H9 (cell line): ENCODE results near the gene MAPT. TPM values are rescaled to one million over a fixed set of nuclear protein-coding genes. Genes with fewer than 3 reads are reported as not detected.

Source experiments
- DNase-seq: peaks from one replicate; pipeline ENCODE4 v3.0.0-alpha.2; 2017
- H2AFZ ChIP-seq: one replicate; pipeline ENCODE4 v1.6.1; 2013; ENCODE audit warnings: mild to moderate bottlenecking, low read length, control low read depth, moderate library complexity
- H2AK5ac ChIP-seq: 2 replicates; pipeline ENCODE4 v1.6.1; 2013; ENCODE audit warnings: low read length, control low read depth, mixed read lengths; ENCODE audit not compliant: insufficient read length
- H2BK120ac ChIP-seq: one replicate; pipeline ENCODE4 v1.6.1; 2013; ENCODE audit warnings: low read depth, mild to moderate bottlenecking, low read length, control low read depth, inconsistent platforms; ENCODE audit not compliant: poor library complexity, severe bottlenecking
- H2BK12ac ChIP-seq: 2 replicates; pipeline ENCODE4 v1.6.1; 2013; ENCODE audit warnings: low read length, control low read depth, mixed read lengths, low read depth; ENCODE audit not compliant: insufficient read length
- H2BK15ac ChIP-seq: 2 replicates; pipeline ENCODE4 v1.6.1; 2013; ENCODE audit warnings: low read depth, low read length, control low read depth
- H2BK20ac ChIP-seq: one replicate; pipeline ENCODE4 v1.6.1; 2013; ENCODE audit warnings: low read depth, mild to moderate bottlenecking, low read length, control low read depth, inconsistent platforms; ENCODE audit not compliant: poor library complexity, severe bottlenecking
- H2BK5ac ChIP-seq: 2 replicates; pipeline ENCODE4 v1.6.1; 2013; ENCODE audit warnings: low read length, control low read depth, mixed read lengths; ENCODE audit not compliant: insufficient read length
- H3K14ac ChIP-seq: 2 replicates; pipeline ENCODE4 v1.6.1; 2013; ENCODE audit warnings: low read length, control low read depth; ENCODE audit not compliant: insufficient read depth
- H3K18ac ChIP-seq: 2 replicates; pipeline ENCODE4 v1.6.1; 2013; ENCODE audit warnings: low read depth, mild to moderate bottlenecking, mixed read lengths, low read length, control low read depth; ENCODE audit not compliant: insufficient read length
- H3K23ac ChIP-seq: 2 replicates; pipeline ENCODE4 v1.6.1; 2013; ENCODE audit warnings: low read length, control low read depth, mixed read lengths, low read depth; ENCODE audit not compliant: insufficient read length
- H3K23me2 ChIP-seq: 2 replicates; pipeline ENCODE4 v1.6.1; 2013; ENCODE audit warnings: low read depth, mild to moderate bottlenecking, mixed read lengths, low read length, control low read depth; ENCODE audit not compliant: insufficient read length, poor library complexity, severe bottlenecking
- H3K27ac ChIP-seq: 2 replicates; pipeline ENCODE4 v1.5.1; 2013; ENCODE audit warnings: low read length, control low read depth, mixed read lengths, low read depth; ENCODE audit not compliant: insufficient read length
- H3K27me3 ChIP-seq: 2 replicates; pipeline ENCODE4 v1.6.1; 2013; ENCODE audit warnings: low read length, control low read depth, inconsistent platforms; ENCODE audit not compliant: insufficient read depth
- H3K4ac ChIP-seq: 2 replicates; pipeline ENCODE4 v1.6.1; 2013; ENCODE audit warnings: low read depth, mild to moderate bottlenecking, control low read depth, inconsistent platforms, low read length, moderate library complexity
- H3K4me1 ChIP-seq: 2 replicates; pipeline ENCODE4 v1.6.1; 2013; ENCODE audit warnings: low read length, control low read depth, inconsistent platforms; ENCODE audit not compliant: insufficient read depth
- H3K4me2 ChIP-seq: 2 replicates; pipeline ENCODE4 v1.6.1; 2013; ENCODE audit warnings: low read length, control low read depth, mixed read lengths; ENCODE audit not compliant: insufficient read length, insufficient read depth
- H3K56ac ChIP-seq: 2 replicates; pipeline ENCODE4 v1.6.1; 2013; ENCODE audit warnings: low read depth, mild to moderate bottlenecking, mixed read lengths, low read length, control low read depth; ENCODE audit not compliant: insufficient read length
- H3K79me1 ChIP-seq: 2 replicates; pipeline ENCODE4 v1.6.1; 2013; ENCODE audit warnings: low read depth, mild to moderate bottlenecking, moderate library complexity, low read length, control low read depth, inconsistent platforms; ENCODE audit not compliant: insufficient read depth, poor library complexity, severe bottlenecking
- H3K79me2 ChIP-seq: 2 replicates; pipeline ENCODE4 v1.6.1; 2013; ENCODE audit warnings: low read length, control low read depth, inconsistent platforms; ENCODE audit not compliant: insufficient read depth
- H3K9ac ChIP-seq: 2 replicates; pipeline ENCODE4 v1.6.1; 2013; ENCODE audit warnings: low read length, control low read depth, mixed read lengths; ENCODE audit not compliant: insufficient read length; ENCODE audit errors: extremely low read depth
- H3K9me3 ChIP-seq: one replicate; pipeline ENCODE4 v1.6.1; 2013; ENCODE audit warnings: low read depth, low read length, inconsistent platforms; ENCODE audit not compliant: control insufficient read depth
- H3T11ph ChIP-seq: one replicate; pipeline ENCODE4 v1.6.1; 2013; ENCODE audit warnings: mild to moderate bottlenecking, low read length, control low read depth, inconsistent platforms
- H4K20me1 ChIP-seq: one replicate; pipeline ENCODE4 v1.6.1; 2013; ENCODE audit not compliant: control insufficient read depth, insufficient read length, insufficient read depth
- H4K5ac ChIP-seq: 2 replicates; pipeline ENCODE4 v1.6.1; 2013; ENCODE audit warnings: low read depth, mild to moderate bottlenecking, mixed read lengths, low read length, control low read depth; ENCODE audit not compliant: insufficient read length
- H4K8ac ChIP-seq: replicated peaks from 2 replicates; pipeline ENCODE4 v1.6.1; 2013; ENCODE audit warnings: low read length, control low read depth, mixed read lengths, low read depth; ENCODE audit not compliant: insufficient read length
- H4K91ac ChIP-seq: 2 replicates; pipeline ENCODE4 v1.6.1; 2013; ENCODE audit warnings: low read depth, mild to moderate bottlenecking, moderate library complexity, mixed read lengths, low read length, control low read depth; ENCODE audit not compliant: insufficient read length
- H3K27ac Mint-ChIP-seq, 3 experiments: 2 replicates in 2 of 3; 3 replicates in 1 of 3; pipeline ENCODE4 v1.8.0; 2020 to 2021; ENCODE audit warnings: mixed read lengths in 3 of 3, mild to moderate bottlenecking in 1 of 3, moderate library complexity in 1 of 3
- H3K27me3 Mint-ChIP-seq: 2 replicates; pipeline ENCODE4 v1.8.0; 2021; ENCODE audit warnings: low read depth, mild to moderate bottlenecking, moderate library complexity, mixed read lengths
- H3K36me3 Mint-ChIP-seq, 3 experiments: 2 replicates in 2 of 3; 3 replicates in 1 of 3; pipeline ENCODE4 v1.8.0; 2020 to 2021; ENCODE audit warnings: low read depth in 3 of 3, mixed read lengths in 3 of 3; ENCODE audit not compliant: insufficient read depth in 1 of 3
- H3K4me1 Mint-ChIP-seq, 2 experiments: 2 replicates each; pipeline ENCODE4 v1.8.0; 2020; ENCODE audit warnings: mixed read lengths in 2 of 2
- H3K4me3 Mint-ChIP-seq, 2 experiments: 2 replicates in 1 of 2; 3 replicates in 1 of 2; pipeline ENCODE4 v1.8.0; 2020 to 2021; ENCODE audit warnings: mild to moderate bottlenecking in 2 of 2, mixed read lengths in 2 of 2, moderate library complexity in 1 of 2
- H3K9me3 Mint-ChIP-seq, 2 experiments: 2 replicates in 1 of 2; 3 replicates in 1 of 2; pipeline ENCODE4 v1.8.0; 2020; ENCODE audit warnings: mild to moderate bottlenecking in 2 of 2, mixed read lengths in 2 of 2, moderate library complexity in 1 of 2
- CTCF ChIP-seq: fragments of 200-600 bp; sonication (generic); conservative IDR thresholded peaks from 3 replicates; pipeline ENCODE4 v1.8.0; 2021; ENCODE audit warnings: antibody characterized with exemption, mild to moderate bottlenecking
- WGBS: extraction: QIAGEN DNeasy Blood & Tissue Kit; methylation state at CpG from one replicate; pipeline ENCODE4 v1.1.7; 2013; ENCODE audit warnings: missing lambda C conversion rate, low lambda C conversion rate, mixed read lengths; ENCODE audit not compliant: insufficient read length; ENCODE audit errors: extremely low coverage; 5-methylcytosine and 5-hydroxymethylcytosine counted together
- total RNA-seq: library from RNA; stranded (reverse); gene quantifications from 2 replicates; pipeline ENCODE4 v1.2.1, GENCODE V29; 2021

MAPT gene
- total RNA-seq, 1 experiment from 2014 or later: 1.6 TPM

GRCh38 chr17:45984368-45984767, 90.0 kb downstream of the MAPT start:
- Mint-ChIP-seq H3K9me3 (no peaks in the 10 kb centered on the region), H3K4me3 (no peak overlapping the region), H3K27me3 (peaks cover 3% of the 10 kb centered on the region; the same call in 1 of the 2 replicates), H3K27ac (no peak overlapping the region; a peak in 1 of 7 replicates), H3K36me3 (no peaks in the 10 kb centered on the region), H3K4me1 (peaks cover 7 to 8% of the 10 kb centered on the region in 2 experiments)
- no CpG with 5 or more reads among the region's 5 CpGs for WGBS
- Histone ChIP-seq H4K91ac (no peak overlapping the region), H3K56ac (no peak overlapping the region), H3K79me1 (no peaks in the 10 kb centered on the region), H2BK20ac (no peak overlapping the region), H3K4me1 (no peaks in the 10 kb centered on the region), H4K8ac (no peak overlapping the region), H3K18ac (no peak overlapping the region), H2BK120ac (no peak overlapping the region), H2BK15ac (no peak overlapping the region), H3K14ac (no peak overlapping the region), H3K23me2 (no peaks in the 10 kb centered on the region), H3K9me3 (no peaks in the 10 kb centered on the region), H4K20me1 (no peaks in the 10 kb centered on the region), H3T11ph (no peak overlapping the region), H4K5ac (no peak overlapping the region), H2BK5ac (no peak overlapping the region), H3K27me3 (no peaks in the 10 kb centered on the region), H3K4ac (no peak overlapping the region), H3K23ac (no peak overlapping the region), H2BK12ac (no peak overlapping the region), H3K4me2 (no peak overlapping the region), H3K9ac (no peak overlapping the region), H2AFZ (no peak overlapping the region), H3K79me2 (no peaks in the 10 kb centered on the region), H2AK5ac (no peak overlapping the region), H3K27ac (no peak overlapping the region)
- TF ChIP-seq CTCF: no peak
- no peak for DNase-seq
